DOHH2 (cell line): ENCODE measurements around the gene MACROD1.

Experiments
- EZH2phosphoT487 ChIP-seq: fragments of 200-600 bp; sonication (generic); IDR thresholded peaks from 2 replicates; pipeline ENCODE4 v1.6.1; 2017; ENCODE audit warnings: borderline replicate concordance, mild to moderate bottlenecking, antibody characterized with exemption, low read length, moderate library complexity, mixed read lengths
- TF ChIP-seq, protein P1 (sequence below): fragments of 200-600 bp; sonication (generic); IDR thresholded peaks from one replicate; pipeline ENCODE4 v1.5.1; 2014; ENCODE audit warnings: antibody characterized with exemption, mild to moderate bottlenecking, low read depth, low read length; ENCODE audit not compliant: poor library complexity, severe bottlenecking

DNA sequence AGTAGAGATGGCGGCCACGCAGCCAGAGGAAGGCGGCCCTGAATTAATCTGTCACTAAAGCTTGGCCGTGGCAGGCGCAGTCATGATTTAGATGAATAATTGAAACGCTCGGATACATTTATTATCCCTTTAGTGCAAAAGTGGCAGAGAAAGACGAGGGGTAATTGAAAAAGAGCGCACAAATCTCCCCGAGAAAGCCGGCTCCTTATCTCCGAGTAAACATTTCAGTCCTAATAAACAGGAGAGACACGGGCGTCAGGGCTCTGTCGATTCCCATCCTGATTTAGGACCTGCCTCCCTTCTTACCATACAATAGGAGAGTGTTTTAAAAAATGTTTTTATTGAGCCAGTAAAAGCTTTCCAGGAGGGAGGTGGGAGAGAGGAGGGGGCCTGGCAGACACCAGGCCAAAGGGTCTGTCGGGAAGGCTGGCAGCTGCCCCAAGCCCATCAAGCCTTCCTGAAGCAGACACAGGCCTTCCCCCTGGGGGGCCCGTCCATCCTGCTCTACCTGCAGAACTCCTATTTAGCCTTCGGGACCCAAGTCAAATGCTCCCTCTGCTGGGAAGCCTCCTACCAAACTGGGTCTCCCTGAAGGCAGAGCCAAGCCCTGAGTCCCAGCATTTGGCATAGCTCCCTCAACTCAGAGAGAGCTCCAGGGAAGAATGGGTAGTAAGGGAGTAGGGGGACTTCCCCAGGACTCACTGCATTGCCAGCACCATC lies 156.8 kb downstream of the MACROD1 start:
- no peak for TF ChIP-seq EZH2phosphoT487
- TF ChIP-seq, protein P1, sequence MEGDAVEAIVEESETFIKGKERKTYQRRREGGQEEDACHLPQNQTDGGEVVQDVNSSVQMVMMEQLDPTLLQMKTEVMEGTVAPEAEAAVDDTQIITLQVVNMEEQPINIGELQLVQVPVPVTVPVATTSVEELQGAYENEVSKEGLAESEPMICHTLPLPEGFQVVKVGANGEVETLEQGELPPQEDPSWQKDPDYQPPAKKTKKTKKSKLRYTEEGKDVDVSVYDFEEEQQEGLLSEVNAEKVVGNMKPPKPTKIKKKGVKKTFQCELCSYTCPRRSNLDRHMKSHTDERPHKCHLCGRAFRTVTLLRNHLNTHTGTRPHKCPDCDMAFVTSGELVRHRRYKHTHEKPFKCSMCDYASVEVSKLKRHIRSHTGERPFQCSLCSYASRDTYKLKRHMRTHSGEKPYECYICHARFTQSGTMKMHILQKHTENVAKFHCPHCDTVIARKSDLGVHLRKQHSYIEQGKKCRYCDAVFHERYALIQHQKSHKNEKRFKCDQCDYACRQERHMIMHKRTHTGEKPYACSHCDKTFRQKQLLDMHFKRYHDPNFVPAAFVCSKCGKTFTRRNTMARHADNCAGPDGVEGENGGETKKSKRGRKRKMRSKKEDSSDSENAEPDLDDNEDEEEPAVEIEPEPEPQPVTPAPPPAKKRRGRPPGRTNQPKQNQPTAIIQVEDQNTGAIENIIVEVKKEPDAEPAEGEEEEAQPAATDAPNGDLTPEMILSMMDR = no peak
